Hepatocyte (in vitro differentiated cells): ENCODE results near the gene CTNNA2. TPM values are rescaled to one million over a fixed set of nuclear protein-coding genes. Genes with fewer than 3 reads are reported as not detected.
A peak's percentile ranks its signal among the peaks of the same experiment; 100 is the strongest.

Experiments used
- DNase-seq: peaks from one replicate; pipeline ENCODE4 v3.0.0-alpha.2; 2016; ENCODE audit warnings: low spot score
- H2AFZ ChIP-seq: fragments of 200-600 bp; sonication (generic); 2 replicates; pipeline ENCODE4 v1.6.0; 2016; ENCODE audit warnings: antibody characterized with exemption, mild to moderate bottlenecking
- H3K27ac ChIP-seq: fragments of 200-600 bp; sonication (generic); 2 replicates; pipeline ENCODE4 v1.5.1; 2016; ENCODE audit warnings: mild to moderate bottlenecking
- H3K27me3 ChIP-seq: fragments of 200-600 bp; sonication (generic); 2 replicates; pipeline ENCODE4 v1.6.1; 2016
- H3K36me3 ChIP-seq: fragments of 200-600 bp; sonication (generic); replicated peaks from 2 replicates; pipeline ENCODE4 v1.5.1; 2016; ENCODE audit warnings: low read depth; ENCODE audit not compliant: insufficient read depth
- H3K4me1 ChIP-seq: fragments of 200-600 bp; sonication (generic); 2 replicates; pipeline ENCODE4 v1.5.1; 2016; ENCODE audit warnings: mild to moderate bottlenecking, moderate library complexity; ENCODE audit not compliant: insufficient read depth
- H3K4me2 ChIP-seq: fragments of 200-600 bp; sonication (generic); 2 replicates; pipeline ENCODE4 v1.6.0; 2016
- H3K4me3 ChIP-seq: fragments of 200-600 bp; sonication (generic); 2 replicates; pipeline ENCODE4 v1.5.1; 2016; ENCODE audit warnings: mild to moderate bottlenecking
- H3K79me2 ChIP-seq: fragments of 200-600 bp; sonication (generic); 2 replicates; pipeline ENCODE4 v1.6.0; 2017; ENCODE audit warnings: mild to moderate bottlenecking
- H3K9me2 ChIP-seq: fragments of 200-600 bp; sonication (generic); replicated peaks from 2 replicates; pipeline ENCODE4 v1.6.0; 2017; ENCODE audit warnings: mild to moderate bottlenecking; ENCODE audit not compliant: insufficient read depth
- H3K9me3 ChIP-seq: fragments of 200-600 bp; sonication (generic); 2 replicates; pipeline ENCODE4 v1.5.1; 2016; ENCODE audit warnings: low read depth, mild to moderate bottlenecking
- H4K20me1 ChIP-seq: fragments of 200-600 bp; sonication (generic); 2 replicates; pipeline ENCODE4 v1.6.0; 2016; ENCODE audit warnings: mild to moderate bottlenecking; ENCODE audit not compliant: insufficient read depth, poor library complexity, severe bottlenecking
- CTCF ChIP-seq: fragments of 200-600 bp; sonication (generic); IDR thresholded peaks from 2 replicates; pipeline ENCODE4 v1.5.1; 2016; ENCODE audit warnings: antibody characterized with exemption, mild to moderate bottlenecking; ENCODE audit not compliant: poor library complexity
- EZH2 ChIP-seq: fragments of 200-600 bp; sonication (generic); IDR thresholded peaks from 2 replicates; pipeline ENCODE4 v1.6.1; 2016; ENCODE audit warnings: antibody characterized with exemption, mild to moderate bottlenecking, borderline replicate concordance
- EZH2phosphoT487 ChIP-seq: fragments of 200-600 bp; sonication (generic); IDR thresholded peaks from one replicate; pipeline ENCODE4 v1.6.1; 2018; ENCODE audit warnings: antibody characterized with exemption, mild to moderate bottlenecking, low read depth, moderate library complexity; ENCODE audit not compliant: unreplicated experiment, severe bottlenecking
- WGBS: methylation state at CpG from one replicate; pipeline ENCODE4 v1.1.6; 2016; ENCODE audit warnings: low lambda C conversion rate; ENCODE audit errors: missing lambda C conversion rate; 5-methylcytosine and 5-hydroxymethylcytosine counted together
- polyA plus RNA-seq: library from polyadenylated mRNA; unstranded; fragments of >200 nt; fragmentation: Nextera tagmentation; extraction: Ambion mirVana; gene quantifications from 2 replicates; pipeline ENCODE4 v1.2.1, GENCODE V29; 2016
- total RNA-seq: library from RNA; depleted of rRNA; stranded (reverse); fragments of >200 nt; gene quantifications from 2 replicates; pipeline ENCODE4 v1.2.3, GENCODE V29; 2014

The CTNNA2 gene
- total RNA-seq (3.7 and 4.4 TPM in 2 replicates), polyA plus RNA-seq (0.79 and 1.1 TPM in 2 replicates)

- 3% methylated on average over 16 of the region's 87 CpGs for WGBS
- H3K36me3 ChIP-seq, result no peaks in the 10 kb centered on the region
- no peaks in the 10 kb centered on the region for H4K20me1 ChIP-seq
- peak; percentile 91 for DNase-seq
- H3K4me3 ChIP-seq, result peak within 1 kb of the TSS; percentile 45
- H3K4me1 ChIP-seq, result no peaks in the 10 kb centered on the region
- H3K27ac ChIP-seq, result no peak within 1 kb of the TSS
- TF ChIP-seq CTCF, result peak; percentile 32
- TF ChIP-seq EZH2phosphoT487, result no peak
- H2AFZ ChIP-seq, result peak within 1 kb of the TSS; percentile 31
- H3K9me2 ChIP-seq, result no peaks in the 10 kb centered on the region
- peaks cover 34% of the 10 kb centered on the region for H3K27me3 ChIP-seq
- peak within 1 kb of the TSS; percentile 93 for H3K4me2 ChIP-seq
- no peaks in the 10 kb centered on the region for H3K9me3 ChIP-seq
- no peaks in the 10 kb centered on the region for H3K79me2 ChIP-seq
Observed at GRCh38 chr2:79512442-79513401, at the start of gene CTNNA2. Gene CTNNA2 (plus strand): TSS chr2:79513051.

GRCh38 chr2:79487399-79487798 lies 25.5 kb upstream of the CTNNA2 start:
- 81% methylated on average over 3 of the region's 3 CpGs for WGBS
- no peaks in the 10 kb centered on the region for H3K9me2 ChIP-seq
- H3K79me2 ChIP-seq, result no peaks in the 10 kb centered on the region
- TF ChIP-seq EZH2, result no peak
- no peak for TF ChIP-seq EZH2phosphoT487
- TF ChIP-seq CTCF, result no peak
- no peak overlapping the region for H3K27ac ChIP-seq
- H3K27me3 ChIP-seq, result no peaks in the 10 kb centered on the region
- no peak overlapping the region for H3K4me2 ChIP-seq
- no peaks in the 10 kb centered on the region for H3K4me1 ChIP-seq
- H4K20me1 ChIP-seq, result no peaks in the 10 kb centered on the region
- H2AFZ ChIP-seq, result no peak overlapping the region
- no peaks in the 10 kb centered on the region for H3K9me3 ChIP-seq
- no peak for DNase-seq
- no peaks in the 10 kb centered on the region for H3K36me3 ChIP-seq
- H3K4me3 ChIP-seq, result no peak overlapping the region

- Histone ChIP-seq H3K27me3 (peaks cover 32% of the 10 kb centered on the region), H2AFZ (no peak overlapping the region), H4K20me1 (no peaks in the 10 kb centered on the region), H3K9me2 (no peaks in the 10 kb centered on the region), H3K9me3 (no peaks in the 10 kb centered on the region), H3K27ac (no peak overlapping the region), H3K4me1 (no peaks in the 10 kb centered on the region), H3K36me3 (no peaks in the 10 kb centered on the region), H3K79me2 (no peaks in the 10 kb centered on the region), H3K4me2 (no peak overlapping the region), H3K4me3 (no peak overlapping the region)
- TF ChIP-seq EZH2 (no peak), CTCF (no peak), EZH2phosphoT487 (no peak)
- peak; percentile 87 for DNase-seq
- 30% methylated on average over 16 of the region's 16 CpGs for WGBS
Observed at GRCh38 chr2:79511320-79511951, 1.4 kb upstream of the CTNNA2 start.
